IPS DF 4.7 (cell line): Measurements from ENCODE around the gene CORO6.

Experiments used
- DNase-seq: peaks from one replicate; pipeline ENCODE4 v3.0.0-alpha.2; 2013; ENCODE audit warnings: low spot score; ENCODE audit errors: extremely low read depth

Gene CORO6

DNA sequence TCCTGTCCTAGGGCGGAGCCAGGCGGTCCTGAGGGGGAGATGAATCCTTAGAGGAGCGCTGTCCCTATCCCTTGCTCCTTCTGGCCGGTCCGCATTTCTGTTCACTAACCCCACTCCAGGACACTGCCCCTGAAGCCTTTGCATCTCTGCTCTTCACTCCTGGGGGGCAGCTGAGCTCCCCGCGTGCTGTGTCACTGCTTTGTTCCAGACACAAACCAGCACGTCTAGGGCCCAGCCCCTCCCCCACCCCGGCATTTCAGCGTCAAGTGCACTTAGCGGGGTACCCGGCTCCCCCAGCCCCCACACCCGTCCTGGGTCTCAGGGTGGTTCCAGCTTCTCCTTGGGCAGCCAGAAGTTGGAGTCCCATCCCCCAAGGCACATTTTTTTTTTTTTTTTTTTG, 8.9 kb downstream of the CORO6 start:
- DNase-seq: no peak

DNA sequence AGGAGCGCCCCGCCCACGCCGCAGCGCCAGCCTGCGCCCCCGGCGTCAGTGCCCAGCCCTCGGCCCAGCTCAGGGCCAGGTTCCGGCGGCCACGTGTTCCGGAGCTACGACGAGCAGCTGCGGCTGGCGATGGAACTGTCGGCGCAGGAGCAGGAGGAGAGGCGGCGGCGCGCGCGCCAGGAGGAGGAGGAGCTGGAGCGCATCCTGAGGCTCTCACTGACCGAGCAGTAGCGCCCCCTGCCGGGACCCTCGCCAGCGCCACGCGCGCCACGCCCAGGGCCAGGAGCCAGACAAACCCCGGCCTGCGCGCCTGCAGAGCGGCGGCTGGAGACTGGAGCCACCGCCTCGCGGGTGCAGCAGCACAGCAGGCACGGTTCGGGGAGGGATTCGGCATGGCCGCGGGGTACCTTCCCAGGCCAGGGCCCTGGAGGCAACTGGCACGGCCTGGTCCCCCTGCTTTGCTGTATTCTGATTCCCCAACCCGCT, 9.3 kb downstream of the CORO6 start:
- no peak for DNase-seq

DNA sequence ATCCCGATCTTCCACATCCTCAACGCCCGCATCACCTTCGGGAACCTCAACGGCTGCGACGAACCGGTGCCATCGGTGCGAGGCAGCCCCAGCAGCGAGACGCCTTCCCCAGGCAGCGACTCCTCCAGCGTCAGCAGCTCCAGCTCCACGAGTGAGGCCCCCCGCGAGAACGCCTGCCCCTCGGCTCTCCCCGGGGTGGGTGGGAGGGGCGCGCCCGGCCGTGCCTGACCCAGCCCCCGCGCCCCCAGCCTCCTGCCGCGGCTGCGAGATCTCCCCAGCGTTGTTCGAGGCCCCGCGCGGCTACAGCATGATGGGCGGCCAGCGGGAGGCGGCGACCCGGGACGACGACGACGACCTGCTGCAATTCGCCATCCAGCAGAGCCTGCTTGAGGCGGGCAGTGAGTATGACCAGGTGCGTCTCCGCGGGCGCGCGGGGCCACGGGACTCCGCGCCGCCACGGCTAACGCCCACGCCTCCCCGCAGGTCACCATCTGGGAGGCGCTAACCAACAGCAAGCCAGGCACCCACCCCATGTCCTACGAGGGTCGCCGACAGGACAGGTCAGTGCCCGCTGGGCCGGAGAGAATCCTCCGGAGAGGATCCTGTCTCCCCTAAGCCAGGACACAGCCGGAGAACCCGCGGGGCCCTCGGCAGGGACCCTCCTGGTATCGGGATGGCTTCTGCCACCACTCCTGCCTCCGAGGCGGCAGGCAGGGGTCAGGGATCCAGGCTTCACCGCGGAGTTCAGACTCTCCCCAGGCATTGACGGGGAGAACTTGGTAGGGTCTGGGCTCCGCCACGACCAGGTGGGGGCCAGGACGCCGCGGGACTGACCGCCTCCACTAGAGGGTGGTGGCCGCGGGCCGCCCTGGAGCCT, 10.1 kb downstream of the CORO6 start:
- no peak for DNase-seq

DNA sequence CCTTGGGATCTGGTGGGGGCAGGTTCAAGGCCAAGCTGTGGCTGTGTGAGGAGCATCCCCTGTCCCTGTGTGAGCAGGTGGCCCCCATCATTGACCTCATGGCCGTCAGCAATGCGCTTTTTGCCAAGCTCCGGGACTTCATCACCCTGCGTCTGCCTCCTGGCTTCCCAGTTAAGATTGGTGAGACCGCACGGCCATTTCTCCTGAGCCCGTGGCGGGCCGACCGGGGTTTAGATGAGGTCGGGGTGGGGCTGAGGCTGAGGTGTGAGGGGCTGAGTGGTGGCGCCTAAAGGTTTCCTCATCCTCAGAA, 10.7 kb downstream of the CORO6 start:
- DNase-seq: no peak

DNA sequence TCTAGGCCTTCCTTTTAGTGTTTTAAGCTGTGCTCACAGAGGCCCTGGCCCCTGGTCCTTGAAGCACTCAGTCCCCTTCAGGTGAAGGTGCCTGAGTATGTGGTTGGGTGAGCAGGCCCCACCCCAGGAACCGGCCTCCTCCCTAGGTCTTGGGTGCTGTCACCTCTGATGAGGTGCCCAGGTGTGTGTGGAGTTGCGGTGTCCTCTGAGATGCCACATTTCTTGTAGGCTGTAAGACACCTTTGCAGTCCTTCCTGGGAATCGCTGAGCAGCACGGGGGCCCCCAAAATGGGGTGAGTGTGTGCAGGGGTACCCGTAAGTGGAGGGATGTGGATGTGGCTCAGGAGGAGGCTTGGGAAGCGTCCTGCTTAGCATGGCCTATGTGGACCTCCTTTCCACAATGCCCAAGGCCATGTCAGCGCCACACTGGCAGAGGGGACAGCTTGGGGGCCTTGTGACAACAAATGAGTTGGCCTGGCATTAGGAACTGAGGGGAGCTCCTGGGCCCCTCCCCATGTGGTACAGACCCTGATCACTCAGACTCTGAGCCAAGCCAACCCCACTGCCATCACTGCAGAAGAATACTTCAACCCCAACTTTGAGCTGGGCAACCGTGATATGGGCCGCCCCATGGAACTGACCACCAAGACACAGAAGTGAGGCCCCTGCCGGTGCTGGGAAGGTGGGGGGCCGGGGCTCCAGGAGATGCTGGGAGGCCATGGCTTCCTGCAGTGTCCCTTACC, 11.2 kb downstream of the CORO6 start:
- no peak for DNase-seq

DNA sequence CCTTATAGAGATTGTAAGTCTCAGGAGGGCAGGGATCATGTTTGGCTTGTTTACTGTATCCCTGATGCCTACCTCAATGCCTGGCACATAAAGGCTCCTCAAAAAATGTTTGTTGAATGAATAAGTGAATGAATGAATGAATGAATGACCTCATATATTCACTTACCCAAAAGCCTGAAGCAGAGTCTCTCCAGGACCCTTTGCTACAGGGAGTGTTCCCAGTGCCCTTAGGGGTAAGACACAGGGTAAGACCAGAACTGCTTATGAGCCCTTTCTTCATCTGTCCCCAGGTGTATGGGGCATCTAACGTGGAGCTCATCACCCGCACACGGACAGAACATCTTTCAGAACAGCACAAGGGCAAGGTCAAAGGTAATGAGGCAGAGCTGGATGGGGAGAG, 12.3 kb downstream of the CORO6 start:
- DNase-seq: no peak

DNA sequence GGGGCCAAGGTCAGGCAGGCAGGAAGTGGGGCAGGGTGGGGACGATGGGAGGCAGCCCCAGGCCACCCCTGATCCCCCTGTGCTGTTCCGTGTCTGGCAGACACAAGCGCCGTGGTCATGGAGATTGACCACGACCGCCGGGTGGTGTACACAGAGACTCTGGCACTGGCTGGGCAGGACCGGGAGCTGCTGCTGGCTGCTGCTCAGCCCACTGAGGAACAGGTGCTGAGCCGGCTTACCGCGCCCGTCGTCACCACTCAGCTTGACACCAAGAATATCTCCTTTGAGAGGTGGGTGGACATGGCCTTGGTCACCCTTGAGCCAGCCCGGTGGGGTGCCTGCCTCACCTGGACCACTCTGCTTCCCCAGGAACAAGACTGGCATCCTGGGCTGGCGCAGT, 13.7 kb downstream of the CORO6 start:
- no peak for DNase-seq

DNA sequence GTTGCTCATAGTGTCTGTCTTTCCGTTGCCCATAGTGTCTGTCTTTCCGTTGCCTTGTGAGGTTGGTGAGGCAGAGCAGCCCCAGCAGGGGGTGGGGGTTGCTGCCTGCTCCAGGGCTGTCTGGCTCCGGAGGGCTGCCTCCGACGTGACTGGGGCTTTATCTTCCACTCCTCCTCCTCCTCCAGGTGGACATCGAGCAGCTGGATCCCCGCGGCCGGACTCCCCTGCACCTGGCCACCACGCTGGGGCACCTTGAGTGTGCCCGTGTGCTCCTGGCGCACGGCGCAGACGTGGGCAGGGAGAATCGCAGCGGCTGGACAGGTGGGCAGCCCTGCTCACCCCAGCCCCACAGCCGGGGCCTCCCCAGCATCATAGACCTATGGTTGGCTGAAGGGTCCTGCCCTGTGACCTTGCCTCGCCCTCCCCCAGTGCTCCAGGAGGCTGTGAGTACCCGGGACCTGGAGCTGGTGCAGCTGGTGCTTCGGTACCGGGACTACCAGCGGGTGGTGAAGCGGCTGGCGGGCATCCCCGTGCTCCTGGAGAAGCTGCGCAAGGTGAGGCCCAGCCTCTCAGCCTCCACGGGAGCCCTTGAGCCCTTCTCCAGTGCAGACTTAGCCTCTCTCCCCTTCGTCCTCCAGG, 15.0 kb downstream of the CORO6 start:
- DNase-seq: no peak

DNA sequence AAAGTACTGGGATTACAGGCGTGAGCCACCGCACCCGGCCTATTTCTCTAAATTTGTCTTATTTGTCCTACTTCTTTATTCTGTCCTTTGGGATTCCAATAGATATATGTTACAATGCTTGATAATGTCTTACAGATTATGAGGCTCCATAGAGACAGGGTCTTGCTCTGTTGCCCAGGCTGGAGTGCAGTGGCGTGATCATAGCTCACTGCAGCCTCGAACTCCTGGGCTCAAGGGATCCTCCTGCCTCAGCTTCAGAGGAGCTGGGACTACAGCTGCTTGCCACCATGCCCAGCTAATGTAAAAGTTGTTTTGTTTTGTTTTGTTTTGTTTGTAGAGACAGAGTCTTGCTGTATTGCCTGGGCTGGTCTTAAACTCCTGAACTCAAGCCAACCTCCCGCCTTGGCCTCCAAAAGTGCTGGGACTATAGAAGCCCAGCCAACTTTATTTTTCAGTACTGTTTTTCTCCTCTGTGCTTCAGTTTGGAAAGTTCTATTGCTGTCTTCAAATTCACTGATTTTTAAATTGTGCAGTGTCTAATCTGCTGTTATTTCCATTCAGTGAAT, 19.5 kb downstream of the CORO6 start:
- DNase-seq: no peak

DNA sequence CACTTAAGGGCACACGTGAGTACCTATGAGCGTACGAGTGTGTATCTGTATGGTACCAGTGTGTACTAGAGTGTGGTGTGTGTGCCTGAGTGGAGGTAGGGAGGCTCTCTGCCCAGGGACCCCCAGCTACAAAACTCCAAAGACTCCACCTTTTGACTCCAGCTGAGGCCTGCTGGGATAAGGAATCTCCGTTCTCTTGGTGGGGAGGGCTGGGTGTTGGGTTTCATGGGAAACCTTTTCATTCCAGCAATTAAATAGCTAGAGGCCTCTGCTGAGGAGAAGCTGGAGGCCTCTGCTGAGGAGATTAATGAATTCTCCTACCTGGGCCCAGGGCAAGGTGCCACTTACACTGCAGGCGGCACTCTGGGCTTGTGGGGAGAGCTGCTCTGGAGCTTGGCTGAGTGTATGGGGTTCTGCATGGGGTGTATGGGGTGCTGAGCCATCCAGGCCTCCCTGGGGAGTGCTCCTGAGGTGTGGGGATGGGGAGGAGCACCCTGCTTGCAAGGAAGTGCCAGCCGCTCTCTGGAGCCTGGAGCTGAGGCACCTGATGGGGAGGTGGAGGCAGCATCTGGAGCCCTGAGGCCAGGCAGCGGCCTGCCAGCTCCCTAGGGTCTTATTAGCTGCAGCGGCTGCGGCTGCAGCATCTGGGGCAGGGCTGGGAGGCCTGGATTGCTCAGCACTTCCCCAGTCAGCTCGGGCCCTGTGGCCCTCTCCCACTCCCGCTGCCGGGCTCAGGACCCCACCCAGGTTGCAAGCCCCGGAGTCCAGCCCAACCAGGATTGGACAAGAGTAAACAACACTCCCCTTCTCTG, 25.1 kb downstream of the CORO6 start:
- DNase-seq: no peak

DNA sequence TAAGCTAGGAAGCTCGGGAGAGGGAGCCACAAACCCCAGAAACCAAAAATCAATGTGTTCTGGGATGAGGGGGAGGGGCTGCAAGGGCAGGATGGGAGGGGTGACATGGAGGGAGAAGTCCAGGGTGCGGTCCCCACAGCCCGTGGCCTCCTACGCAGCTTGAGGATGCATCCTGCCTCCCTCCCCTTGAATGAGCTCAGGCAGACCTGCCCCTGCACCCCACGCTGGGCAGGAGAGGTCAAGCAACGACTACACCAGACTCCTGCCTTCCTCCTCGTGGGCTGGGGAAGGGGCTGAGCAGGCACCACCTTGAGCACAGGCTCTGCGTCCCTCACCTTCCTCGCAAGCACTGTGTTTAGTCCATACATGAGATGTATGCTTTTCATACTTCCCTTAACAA, 25.9 kb downstream of the CORO6 start:
- DNase-seq: no peak

DNA sequence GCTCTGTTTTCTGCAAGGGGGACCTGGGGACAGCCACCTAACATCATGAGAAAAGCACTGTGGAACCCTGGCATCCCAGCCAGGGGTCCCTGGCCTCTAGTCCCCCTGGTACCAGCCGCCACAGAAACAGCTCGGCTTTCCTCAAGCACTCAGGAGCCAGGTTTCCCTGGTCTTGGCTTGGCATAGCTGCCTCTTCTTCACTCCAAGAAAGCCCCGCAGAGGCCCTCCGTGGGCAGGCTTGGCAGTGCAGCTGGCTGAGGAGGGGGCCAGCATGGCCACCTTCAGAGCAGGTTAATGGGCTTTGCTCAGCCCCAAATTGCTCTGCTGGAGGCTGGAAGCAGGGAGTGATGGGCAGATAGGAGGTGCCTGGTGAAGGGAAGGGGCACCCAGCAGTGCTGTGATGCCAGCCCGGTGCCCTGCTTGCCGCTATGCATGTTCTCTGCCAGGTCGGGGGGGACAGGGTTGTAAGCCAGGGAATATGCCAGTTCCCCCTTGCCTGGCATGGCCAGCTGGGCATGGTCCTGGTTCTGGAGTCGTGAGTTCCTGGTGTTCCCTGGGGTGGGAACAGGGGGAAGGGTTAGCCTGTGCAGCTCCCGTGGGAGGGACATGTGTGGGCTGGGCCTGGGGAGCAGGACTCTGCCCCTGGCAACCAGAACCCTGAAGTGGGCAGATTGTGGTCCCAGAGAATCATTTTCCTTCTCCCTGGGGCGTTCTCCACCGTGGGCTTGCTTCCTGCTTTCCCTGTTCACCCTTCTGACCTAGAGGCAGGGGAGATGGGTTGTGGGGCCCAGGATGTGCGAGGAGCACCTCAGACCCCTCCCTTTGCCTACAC, 26.6 kb downstream of the CORO6 start:
- no peak for DNase-seq

DNA sequence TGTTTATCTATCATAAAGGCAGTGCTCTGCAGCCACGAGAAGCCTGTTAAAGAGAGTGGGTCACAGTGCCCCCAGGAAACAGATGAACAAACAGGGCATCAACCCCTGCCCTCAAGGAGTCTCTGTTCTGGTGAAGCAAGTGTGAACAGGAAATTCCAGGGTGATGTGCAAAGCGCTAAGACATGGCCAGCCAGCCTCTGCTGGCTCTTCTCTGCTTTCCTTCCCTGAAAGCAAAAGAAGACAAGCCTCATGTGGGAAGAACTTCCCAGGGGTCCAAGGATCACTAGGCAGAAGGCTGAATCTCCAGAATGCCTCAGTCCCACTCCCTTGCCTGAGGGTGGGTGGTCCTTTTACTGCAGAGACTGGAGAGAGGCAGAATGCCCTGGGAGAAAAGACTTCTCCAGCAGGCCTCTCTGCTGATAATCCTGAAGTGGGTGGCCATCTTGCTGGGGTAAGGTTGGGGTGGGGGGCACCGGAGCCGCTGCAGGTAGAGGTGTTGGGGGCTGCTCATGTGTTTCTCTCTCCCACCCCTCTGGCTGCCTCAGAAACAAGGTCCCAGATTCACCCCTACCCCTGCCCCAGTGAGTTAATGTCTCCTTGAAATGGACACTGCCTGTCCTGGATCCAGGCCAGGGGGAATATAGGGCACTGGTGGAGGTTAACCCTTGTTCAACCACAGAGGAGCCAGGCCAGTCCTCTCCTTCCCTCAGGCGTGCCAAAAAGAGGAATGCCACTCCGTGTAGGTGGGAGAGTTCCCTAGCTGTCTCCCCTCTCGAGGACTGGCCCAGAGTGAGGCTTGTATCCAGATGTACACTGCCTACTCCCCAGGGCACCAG, 27.4 kb downstream of the CORO6 start:
- DNase-seq: no peak

DNA sequence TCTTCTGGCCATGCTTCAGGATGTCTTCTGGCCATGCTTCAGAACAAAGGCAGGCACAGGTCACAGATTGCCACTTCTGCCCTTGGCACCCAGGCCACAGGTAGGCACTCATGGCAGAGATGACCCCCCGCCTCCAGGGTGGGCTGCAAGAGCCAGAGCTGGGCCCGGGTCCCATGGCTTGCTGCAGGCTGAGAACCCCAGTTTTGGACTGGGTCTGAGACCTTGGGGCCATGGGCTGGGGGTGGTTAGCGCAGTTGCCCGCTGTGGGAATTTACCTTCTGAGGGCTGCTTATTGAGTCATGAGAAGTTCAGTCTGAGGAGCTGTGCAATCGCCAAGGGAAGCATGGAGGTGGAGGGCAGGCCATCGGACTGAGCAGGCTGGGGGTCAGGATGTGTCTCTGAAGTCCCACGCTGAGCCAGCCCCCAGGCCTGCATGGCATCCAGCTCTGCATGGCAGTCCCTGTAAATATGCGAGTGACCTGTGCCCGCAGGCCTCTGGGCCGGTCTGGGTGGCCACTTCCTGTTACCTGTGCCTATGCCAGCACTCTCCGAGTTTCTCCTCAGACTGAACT, 28.1 kb downstream of the CORO6 start:
- no peak for DNase-seq

DNA sequence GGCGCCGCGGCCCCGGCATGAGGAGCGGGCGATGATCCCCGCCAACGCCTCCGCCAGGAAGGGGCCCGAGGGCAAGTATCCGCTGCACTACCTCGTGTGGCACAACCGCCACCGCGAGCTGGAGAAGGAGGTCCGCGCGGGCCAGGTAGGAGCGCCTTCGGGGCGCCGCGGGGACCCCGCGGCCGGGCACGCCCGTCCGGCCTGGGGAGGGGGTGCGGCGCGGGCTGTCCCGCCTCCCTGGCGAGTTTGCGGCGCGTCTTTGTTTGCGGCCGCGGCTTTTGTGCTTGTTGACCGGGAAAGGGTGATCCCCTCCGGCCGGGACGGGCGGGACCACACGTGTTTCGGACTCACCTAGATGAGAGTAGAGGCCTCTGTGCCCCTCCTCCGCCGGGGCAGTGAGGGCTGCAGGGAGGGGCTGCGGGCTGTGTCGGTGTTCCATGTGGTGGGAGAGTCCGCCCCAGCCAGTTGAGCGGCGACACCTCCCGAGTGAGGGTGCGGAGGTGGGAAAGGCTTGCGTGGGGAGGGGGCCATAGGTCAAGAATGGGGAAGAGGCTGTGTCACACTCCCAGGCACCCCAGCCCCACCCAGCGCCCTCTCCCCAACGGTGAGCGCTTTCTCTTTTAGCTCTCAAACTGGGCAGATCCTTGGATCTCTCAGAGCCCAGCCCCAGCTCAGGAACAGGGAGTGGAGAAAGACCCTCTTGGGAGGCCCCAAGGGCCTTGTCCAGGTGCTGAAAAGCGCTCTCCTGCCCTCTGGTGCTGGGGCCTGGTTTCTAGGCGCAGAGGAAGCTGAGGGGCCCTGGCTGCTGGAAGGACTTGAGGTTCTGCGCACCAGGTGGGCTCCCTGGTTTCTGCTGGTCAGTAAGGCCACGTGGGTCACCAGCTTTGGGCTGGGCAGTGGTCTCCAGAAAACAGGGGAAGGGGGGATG, 28.9 kb downstream of the CORO6 start:
- DNase-seq: no peak

DNA sequence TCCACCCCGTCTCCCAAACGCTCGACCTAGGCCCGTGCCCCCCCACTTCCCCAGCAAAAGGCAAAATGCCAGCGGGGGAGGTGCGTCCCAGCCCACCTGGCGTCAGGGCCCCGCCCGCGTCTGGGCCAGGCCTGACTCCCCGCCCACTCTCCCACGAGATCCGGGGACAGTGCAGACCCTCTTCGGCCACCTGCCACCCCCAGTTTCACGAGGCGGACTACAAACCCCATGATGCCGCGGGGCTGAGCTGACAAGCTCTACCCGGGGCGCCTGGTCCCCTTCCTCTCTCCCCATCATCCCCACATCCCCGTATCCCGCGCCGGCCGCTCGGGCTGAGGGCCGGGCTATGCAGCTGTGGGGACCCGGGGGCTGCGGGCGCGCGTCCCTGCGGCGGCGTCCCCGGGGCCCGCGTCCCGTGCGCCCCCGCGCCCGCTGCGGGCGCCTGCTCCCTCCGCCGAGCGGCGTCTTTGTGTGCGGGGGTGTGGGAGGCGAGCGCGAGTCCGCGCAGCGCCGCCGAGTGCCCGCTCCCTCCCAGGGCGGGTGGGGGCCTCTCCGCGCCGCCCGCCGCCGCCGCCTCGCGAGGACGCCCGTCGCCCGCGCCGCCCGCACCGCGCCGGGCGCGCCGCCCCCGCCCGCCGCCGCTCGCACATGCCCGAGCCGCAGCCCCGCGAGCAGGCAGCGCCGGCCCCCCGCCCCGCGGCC, 29.7 kb downstream of the CORO6 start, which contains the start of gene ANKRD13B:
TSS of gene ANKRD13B (plus strand) at position 283 of the 702 bp plus-strand sequence. CDS start 490 bp downstream, outside the sequence.
- DNase-seq: no peak
